HFFc6 (cell line): ENCODE data around the gene CDC26. TPM values are rescaled to one million over a fixed set of nuclear protein-coding genes. Genes with fewer than 3 reads are reported as not detected.

Experiments used
- DNase-seq: peaks from one replicate; pipeline ENCODE4 v3.0.0-alpha.2; 2018
- H3K27ac Mint-ChIP-seq: 2 replicates; pipeline ENCODE4 v1.8.0; 2020; ENCODE audit warnings: mild to moderate bottlenecking, mixed read lengths
- H3K27me3 Mint-ChIP-seq: 2 replicates; pipeline ENCODE4 v1.8.0; 2021; ENCODE audit warnings: mild to moderate bottlenecking, moderate library complexity, mixed read lengths; ENCODE audit not compliant: insufficient read depth
- H3K36me3 Mint-ChIP-seq: 2 replicates; pipeline ENCODE4 v1.8.0; 2021; ENCODE audit warnings: low read depth, mixed read lengths
- H3K4me1 Mint-ChIP-seq: 2 replicates; pipeline ENCODE4 v1.8.0; 2020; ENCODE audit warnings: low read depth, mixed read lengths
- H3K4me3 Mint-ChIP-seq: 2 replicates; pipeline ENCODE4 v1.8.0; 2020; ENCODE audit warnings: mild to moderate bottlenecking, moderate library complexity, mixed read lengths
- H3K9me3 Mint-ChIP-seq: 2 replicates; pipeline ENCODE4 v1.8.0; 2020; ENCODE audit warnings: mild to moderate bottlenecking, mixed read lengths
- total RNA-seq, 6 experiments: library from RNA; stranded (reverse); fragmentation: NEBNext Ultra II Directional; extraction: Animal tissue kit (Norgen Biotek cat#: 25700); gene quantifications; 2 replicates in 1 of 6; 3 replicates in 5 of 6; pipeline ENCODE4 v1.2.3, GENCODE V29; 2021
- TF ChIP-seq, protein P1 (sequence below): fragments of 200-600 bp; sonication (generic); IDR thresholded peaks from 2 replicates; pipeline ENCODE4 v1.5.0; 2021; ENCODE audit warnings: antibody characterized with exemption, mild to moderate bottlenecking

The CDC26 gene
- total RNA-seq, 6 experiments from 2014 or later: 27.9 to 37.3 (median 32.9) TPM

GRCh38 chr9:113274474-113275156 is 757 bp downstream of the CDC26 start:
- Mint-ChIP-seq H3K27me3 (no peaks in the 10 kb centered on the region), H3K9me3 (no peaks in the 10 kb centered on the region), H3K4me1 (peaks cover 20% of the 10 kb centered on the region), H3K27ac (no peak overlapping the region), H3K4me3 (no peak overlapping the region), H3K36me3 (peaks cover 37% of the 10 kb centered on the region)
- TF ChIP-seq, protein P1, sequence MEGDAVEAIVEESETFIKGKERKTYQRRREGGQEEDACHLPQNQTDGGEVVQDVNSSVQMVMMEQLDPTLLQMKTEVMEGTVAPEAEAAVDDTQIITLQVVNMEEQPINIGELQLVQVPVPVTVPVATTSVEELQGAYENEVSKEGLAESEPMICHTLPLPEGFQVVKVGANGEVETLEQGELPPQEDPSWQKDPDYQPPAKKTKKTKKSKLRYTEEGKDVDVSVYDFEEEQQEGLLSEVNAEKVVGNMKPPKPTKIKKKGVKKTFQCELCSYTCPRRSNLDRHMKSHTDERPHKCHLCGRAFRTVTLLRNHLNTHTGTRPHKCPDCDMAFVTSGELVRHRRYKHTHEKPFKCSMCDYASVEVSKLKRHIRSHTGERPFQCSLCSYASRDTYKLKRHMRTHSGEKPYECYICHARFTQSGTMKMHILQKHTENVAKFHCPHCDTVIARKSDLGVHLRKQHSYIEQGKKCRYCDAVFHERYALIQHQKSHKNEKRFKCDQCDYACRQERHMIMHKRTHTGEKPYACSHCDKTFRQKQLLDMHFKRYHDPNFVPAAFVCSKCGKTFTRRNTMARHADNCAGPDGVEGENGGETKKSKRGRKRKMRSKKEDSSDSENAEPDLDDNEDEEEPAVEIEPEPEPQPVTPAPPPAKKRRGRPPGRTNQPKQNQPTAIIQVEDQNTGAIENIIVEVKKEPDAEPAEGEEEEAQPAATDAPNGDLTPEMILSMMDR: peak; percentile 91
- peak; percentile 54 for DNase-seq

GRCh38 chr9:113269871-113270270 is 5.5 kb downstream of the CDC26 start:
- Mint-ChIP-seq H3K4me1 (peaks cover 11% of the 10 kb centered on the region), H3K36me3 (peaks cover 28% of the 10 kb centered on the region), H3K4me3 (no peak overlapping the region), H3K9me3 (no peaks in the 10 kb centered on the region), H3K27me3 (no peaks in the 10 kb centered on the region), H3K27ac (no peak overlapping the region)
- TF ChIP-seq, protein P1: no peak
- no peak for DNase-seq

DNA sequence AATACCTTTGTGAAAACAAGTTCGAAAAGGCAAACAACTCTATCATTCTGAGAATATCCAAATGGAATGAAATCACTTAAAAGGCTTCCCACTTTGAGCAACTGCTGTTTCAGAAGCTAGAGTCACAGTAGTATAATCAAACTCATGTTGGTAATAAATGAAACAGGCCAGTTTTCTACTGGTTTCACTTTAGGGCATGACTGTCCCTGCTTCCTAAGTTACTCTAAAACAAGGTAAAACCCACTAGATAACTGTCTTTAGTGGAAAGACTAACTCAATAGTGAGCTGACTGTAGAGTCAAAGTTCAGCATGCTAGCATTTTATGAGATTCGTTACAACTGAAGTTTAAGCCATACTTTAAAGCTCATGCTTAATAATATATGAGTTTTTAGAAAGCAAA is 6.0 kb downstream of the CDC26 start:
- peaks cover 28% of the 10 kb centered on the region for H3K36me3 Mint-ChIP-seq
- TF ChIP-seq, protein P1: no peak
- H3K27me3 Mint-ChIP-seq: no peaks in the 10 kb centered on the region
- no peak overlapping the region for H3K4me3 Mint-ChIP-seq
- peaks cover 11% of the 10 kb centered on the region for H3K4me1 Mint-ChIP-seq
- H3K27ac Mint-ChIP-seq: no peak overlapping the region
- no peaks in the 10 kb centered on the region for H3K9me3 Mint-ChIP-seq
- DNase-seq: no peak

DNA sequence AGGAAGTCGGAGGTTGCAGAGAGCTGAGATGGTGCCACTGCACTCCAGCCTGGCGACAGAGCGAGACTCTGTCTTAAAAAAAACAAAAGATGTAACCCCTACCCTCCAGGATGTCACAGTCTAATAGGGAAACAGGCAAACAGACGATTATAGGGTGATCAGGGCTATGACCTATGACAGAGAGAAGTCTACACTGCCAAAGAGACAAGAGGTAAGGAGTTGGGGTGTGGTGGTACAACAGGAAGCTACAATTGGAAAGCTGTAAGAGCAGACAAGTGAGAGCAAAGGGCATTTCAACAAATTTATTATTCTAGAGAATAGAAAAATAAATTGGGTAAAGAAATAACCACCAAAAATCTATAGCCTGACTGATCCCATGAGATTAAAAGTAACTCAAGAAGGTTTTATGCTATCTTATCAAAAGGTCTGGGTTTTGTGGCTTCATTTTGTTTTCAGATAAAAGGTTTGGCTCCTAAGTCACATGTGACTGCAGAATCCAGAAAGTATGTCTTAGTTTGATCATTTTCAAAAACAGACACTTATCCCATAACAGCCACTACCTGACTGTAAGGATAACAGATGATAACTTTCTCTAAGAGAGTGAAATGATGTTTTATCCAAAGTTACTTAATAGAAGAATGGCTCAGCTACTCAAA is 7.3 kb downstream of the CDC26 start:
- no peak overlapping the region for H3K4me3 Mint-ChIP-seq
- DNase-seq: no peak
- peaks cover 11% of the 10 kb centered on the region for H3K4me1 Mint-ChIP-seq
- peaks cover 24% of the 10 kb centered on the region for H3K36me3 Mint-ChIP-seq
- H3K9me3 Mint-ChIP-seq: no peaks in the 10 kb centered on the region
- TF ChIP-seq, protein P1: no peak
- no peak overlapping the region; the same call in 1 of the 2 replicates for H3K27ac Mint-ChIP-seq
- H3K27me3 Mint-ChIP-seq: no peaks in the 10 kb centered on the region

DNA sequence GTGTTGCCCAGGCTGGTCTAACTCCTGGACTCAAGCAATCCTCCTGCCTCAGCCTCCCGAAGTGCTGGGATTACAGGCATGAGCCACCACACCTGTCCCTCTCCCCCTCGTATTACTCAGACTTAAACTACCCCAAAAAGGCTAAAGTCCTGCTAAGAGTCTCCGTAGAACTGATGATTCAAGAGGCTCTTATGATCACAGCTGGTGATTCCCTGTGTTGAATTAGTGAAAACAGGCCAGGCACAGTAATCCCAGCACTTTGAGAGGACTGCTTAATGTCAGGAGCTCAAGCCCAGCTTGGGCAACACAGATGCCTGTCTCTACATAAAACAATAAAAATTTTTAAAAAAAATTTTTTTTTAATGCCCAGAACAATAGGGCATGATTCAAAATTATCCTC is 9.2 kb downstream of the CDC26 start:
- Mint-ChIP-seq H3K36me3 (peaks cover 30% of the 10 kb centered on the region), H3K9me3 (no peaks in the 10 kb centered on the region), H3K4me1 (peaks cover 13% of the 10 kb centered on the region), H3K4me3 (no peak overlapping the region), H3K27me3 (no peaks in the 10 kb centered on the region), H3K27ac (no peak overlapping the region)
- DNase-seq: no peak
- TF ChIP-seq, protein P1: no peak
